Measurements from ENCODE around the gene CARMIL1.
"Not testable (repeated sequence)": the region's sequence is repeated elsewhere in the genome, so short reads cannot be mapped to it uniquely, and the experiment has no call there.

CARMIL1 gene

DNA sequence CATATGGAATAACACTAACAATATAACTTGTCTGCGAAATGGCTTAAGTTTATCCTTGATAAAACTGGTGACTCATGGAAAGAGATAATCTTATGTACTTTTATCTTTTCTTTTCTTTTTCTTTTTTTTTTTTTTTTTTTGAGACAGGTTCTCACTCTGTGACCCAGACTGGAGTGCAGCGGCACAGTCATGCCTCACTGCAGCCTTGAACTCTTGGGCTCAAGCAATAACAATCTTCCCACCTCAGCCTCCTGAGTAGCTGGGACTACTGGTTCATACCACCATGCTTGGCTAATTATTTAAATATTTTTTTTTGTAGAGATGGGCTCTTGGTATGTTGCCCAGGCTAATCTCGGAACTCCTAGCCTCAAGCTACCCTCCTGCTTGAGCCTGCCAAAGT lies 304.7 kb downstream of the CARMIL1 start:
- no peak for TF ChIP-seq CTCF (IDR thresholded peaks at IDR 0.05; ENCODE audit: control insufficient read depth, extremely low read depth, insufficient read depth)
- no peak for DNase-seq (ENCODE audit: low read depth)
- no peak overlapping the region for H3K4me3 ChIP-seq (ENCODE audit: low read depth, low read length)

GRCh38 chr6:25585225-25585624 lies 306.1 kb downstream of the CARMIL1 start:
- no peak for TF ChIP-seq CTCF (IDR thresholded peaks at IDR 0.05; ENCODE audit: control insufficient read depth, extremely low read depth, insufficient read depth)
- no peak overlapping the region for H3K4me3 ChIP-seq (ENCODE audit: low read depth, low read length)
- no peak for DNase-seq (ENCODE audit: low read depth)

GRCh38 chr6:25586119-25586518 lies 306.9 kb downstream of the CARMIL1 start:
- not testable (repeated sequence) for H3K4me3 ChIP-seq (ENCODE audit: low read depth, low read length); DNase-seq (ENCODE audit: low read depth)

DNA sequence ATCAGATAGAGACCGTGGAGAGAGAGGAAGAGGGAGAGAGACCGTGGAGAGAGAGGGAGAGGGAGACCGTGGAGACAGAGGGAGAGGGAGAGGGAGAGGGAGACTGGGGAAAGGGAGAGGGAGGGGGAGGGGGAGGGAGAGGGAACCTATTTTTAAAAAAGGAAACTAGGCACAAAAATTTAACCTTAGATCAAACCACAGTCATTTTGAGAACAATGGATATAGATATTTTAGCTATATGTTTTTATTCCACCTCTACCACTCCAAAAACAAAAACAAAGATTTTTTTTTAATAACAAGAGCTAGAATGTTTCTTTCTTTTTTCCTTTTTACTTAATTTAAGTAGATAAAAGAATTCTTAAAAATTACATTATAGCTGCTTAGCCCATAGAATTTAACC lies 307.8 kb downstream of the CARMIL1 start:
- no peak for TF ChIP-seq CTCF (IDR thresholded peaks at IDR 0.05; ENCODE audit: control insufficient read depth, extremely low read depth, insufficient read depth)
- no peak overlapping the region for H3K4me3 ChIP-seq (ENCODE audit: low read depth, low read length)
- no peak for DNase-seq (ENCODE audit: low read depth)

DNA sequence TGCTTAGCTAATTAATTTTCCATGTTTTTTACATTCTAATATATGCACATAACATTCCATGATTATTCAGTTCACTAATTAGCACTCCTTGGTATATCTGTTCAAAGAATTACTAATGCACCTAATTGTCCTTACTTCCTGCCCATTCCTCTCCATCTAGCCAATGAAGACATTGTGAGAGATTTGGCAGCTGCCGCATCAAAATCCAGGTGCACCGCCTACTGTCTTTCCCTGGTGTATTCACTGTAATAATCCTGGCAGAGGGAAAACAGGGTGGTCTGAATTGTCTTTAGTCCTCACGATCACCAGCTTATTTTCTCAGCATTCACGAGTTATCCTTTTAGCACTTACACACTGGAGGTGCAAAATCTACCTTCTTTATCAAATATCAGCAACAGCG lies 311.8 kb downstream of the CARMIL1 start:
- H3K4me3 ChIP-seq (ENCODE audit: low read depth, low read length) = no peak overlapping the region
- DNase-seq (ENCODE audit: low read depth) = no peak
- no peak for TF ChIP-seq CTCF (IDR thresholded peaks at IDR 0.05; ENCODE audit: control insufficient read depth, extremely low read depth, insufficient read depth)

GRCh38 chr6:25596928-25597818 lies 318.0 kb downstream of the CARMIL1 start:
- no peak for DNase-seq (ENCODE audit: low read depth)
- no peak for TF ChIP-seq CTCF (IDR thresholded peaks at IDR 0.05; ENCODE audit: control insufficient read depth, extremely low read depth, insufficient read depth)
- H3K4me3 ChIP-seq (ENCODE audit: low read depth, low read length) = no peak overlapping the region

DNA sequence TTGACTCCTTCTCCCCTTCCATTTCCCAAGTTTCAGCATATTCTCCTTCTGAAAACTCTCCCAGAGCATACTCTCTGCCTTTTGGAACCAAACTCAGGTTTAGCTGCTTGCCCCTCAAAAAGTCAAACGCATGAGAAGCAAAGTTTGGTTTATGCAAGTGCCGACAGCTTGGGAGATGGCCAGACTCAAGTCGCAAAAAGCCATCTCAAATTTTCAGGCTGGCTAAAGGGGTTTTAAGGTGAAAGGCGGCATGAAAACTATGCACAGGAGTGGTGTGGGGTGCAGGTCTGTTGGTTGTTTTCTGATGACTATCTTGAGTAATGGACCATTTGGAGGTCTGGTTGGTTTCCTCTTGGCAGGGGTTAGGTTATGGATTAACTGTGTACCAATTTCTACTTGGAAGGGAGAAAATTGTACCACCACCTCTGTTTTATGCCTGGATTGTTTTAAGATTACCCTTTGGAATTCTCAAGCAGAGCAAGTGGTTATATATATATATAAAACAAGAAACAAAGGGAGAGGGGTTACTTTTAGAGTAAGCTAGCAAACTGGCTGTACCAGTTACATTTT lies 320.4 kb downstream of the CARMIL1 start:
- H3K4me3 ChIP-seq (ENCODE audit: low read depth, low read length) = no peak overlapping the region
- no peak for DNase-seq (ENCODE audit: low read depth)
- no peak for TF ChIP-seq CTCF (IDR thresholded peaks at IDR 0.05; ENCODE audit: control insufficient read depth, extremely low read depth, insufficient read depth)

All from LNCaP clone FGC (cell line).